DMS53 treated with DMSO at 0.1 percent for 48 hours (cell line): Measurements from ENCODE around the gene ATF6B.

ENCODE experiments used
- DNase-seq: peaks from one replicate; lab custom pipeline; 2025; ENCODE audit not compliant: unreplicated experiment; lab: John Stamatoyannopoulos, UW

ATF6B gene

GRCh38 chr6:32132110-32132509, 4.1 kb upstream of the ATF6B start:
- no peak for DNase-seq

DNA sequence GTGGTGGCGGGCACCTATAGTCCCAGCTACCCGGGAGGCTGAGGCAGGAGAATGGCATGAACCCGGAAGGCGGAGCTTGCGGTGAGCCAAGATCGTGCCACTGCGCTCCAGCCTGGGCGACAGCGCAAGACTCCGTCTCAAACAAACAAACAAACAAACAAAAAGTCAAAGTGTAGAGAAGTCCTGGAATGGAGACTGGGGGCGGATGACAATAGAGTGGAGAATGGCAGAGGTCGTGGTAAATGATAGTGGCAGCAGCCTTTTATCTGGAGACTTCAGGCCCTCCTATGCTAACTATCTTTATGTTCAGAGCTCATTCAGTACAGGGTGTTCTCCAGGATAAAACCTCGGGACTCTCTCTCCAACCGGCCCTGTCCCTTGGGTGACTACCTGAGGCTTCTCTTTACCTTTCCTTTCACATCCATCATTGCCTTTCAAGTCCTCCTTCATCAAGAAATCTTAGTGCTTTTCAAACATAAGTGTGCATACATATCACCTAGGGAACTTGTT, 3.4 kb upstream of the ATF6B start:
- no peak for DNase-seq

DNA sequence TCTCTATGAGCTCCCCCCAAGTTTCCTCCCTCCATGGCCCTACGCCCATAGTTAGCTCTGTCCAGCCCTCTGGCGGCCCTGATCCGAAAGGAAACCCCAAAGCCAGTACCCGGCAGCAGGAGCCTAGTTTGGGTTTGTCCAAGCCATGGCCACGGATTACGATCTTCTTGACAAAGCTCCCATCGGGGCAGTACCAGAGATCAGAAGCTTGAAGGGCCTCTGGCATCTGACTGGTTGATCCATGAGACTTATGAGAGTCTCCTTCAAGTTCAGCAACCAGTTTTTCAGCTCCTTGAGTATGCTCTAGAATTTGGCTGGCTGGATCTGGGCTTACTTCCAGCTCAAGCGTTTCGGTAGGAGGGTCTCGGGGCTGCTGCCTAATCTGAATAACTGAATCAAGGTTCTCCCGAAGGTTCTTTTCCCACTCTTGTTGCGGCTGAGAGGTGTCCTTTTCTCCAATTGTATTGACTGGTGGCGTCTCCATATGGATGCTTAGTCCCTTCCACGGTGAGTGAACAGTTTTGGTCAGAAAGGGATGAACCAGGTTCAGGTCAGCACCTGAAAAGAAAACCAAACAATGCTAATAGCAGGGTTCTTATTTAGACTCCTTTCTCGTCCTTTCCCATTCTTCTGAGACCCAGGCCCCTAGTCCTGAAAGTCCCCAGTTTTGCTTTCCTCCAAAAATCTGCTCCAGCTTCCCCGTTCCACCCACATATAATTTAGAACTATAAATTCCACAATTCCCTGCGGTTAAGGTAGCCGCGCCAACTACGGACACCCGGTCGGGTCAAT, 1.4 kb upstream of the ATF6B start:
- peak; percentile 63 for DNase-seq

DNA sequence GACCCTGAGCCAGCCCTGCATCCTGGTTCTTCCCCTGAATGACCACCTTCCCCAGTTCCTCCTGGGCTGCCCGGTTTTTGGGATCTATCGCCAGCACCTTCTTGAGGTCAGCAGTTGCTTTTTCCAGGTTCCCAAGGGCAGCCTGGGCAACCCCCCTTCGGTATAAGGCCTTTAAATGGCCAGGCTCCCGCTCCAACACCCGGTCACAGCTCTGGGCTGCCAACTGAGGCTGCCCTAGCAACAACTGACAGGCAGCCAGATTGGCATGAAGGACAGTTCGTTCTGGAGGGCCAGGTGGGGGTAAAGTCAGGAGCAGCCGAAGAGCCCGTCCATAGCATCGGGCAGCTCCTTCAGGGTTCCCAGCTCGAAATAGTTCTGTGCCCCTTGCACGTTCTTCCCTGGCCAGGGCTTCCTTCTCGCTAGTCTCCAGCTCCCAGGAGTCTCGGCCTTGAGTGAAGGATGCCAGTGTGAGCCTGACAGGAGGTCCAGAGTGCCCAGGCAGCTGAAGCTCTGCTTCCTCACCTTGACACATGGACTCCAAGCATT, 778 bp upstream of the ATF6B start:
- DNase-seq, result no peak

DNA sequence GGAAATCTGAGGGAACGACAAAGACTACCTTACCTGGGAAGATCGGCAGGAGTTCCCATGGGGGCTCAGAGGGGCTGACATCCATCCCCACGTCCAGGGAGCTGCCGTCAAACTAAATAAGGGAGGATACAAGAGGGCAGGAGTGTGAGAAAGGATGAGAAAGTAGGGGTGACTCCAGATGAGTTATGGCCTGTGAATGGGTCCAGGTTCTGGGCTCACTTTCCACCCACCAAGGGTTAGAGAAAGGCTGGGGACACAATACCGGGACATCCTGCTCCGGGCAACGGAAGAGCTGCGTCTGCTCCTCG, 683 bp downstream of the ATF6B start:
- no peak for DNase-seq

DNA sequence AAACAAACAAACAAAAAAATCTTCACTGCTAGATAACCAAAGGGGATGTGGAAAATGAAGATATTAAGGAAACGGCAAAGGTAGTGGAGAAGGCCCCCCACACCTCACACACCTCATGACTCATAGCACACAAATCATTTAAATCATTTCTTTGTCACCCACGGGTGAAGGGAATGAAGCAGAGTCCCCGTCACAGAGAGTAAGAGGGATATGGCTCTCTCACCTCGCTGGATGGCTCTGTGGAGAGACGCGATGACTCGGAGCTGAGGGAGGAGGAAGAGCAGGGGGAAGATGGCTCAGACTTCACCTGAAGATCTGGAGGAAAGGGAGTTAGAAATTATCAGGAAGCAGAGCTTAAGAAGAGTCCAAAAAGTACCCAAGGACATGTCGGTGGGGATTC, 1.2 kb downstream of the ATF6B start:
- DNase-seq, result no peak

DNA sequence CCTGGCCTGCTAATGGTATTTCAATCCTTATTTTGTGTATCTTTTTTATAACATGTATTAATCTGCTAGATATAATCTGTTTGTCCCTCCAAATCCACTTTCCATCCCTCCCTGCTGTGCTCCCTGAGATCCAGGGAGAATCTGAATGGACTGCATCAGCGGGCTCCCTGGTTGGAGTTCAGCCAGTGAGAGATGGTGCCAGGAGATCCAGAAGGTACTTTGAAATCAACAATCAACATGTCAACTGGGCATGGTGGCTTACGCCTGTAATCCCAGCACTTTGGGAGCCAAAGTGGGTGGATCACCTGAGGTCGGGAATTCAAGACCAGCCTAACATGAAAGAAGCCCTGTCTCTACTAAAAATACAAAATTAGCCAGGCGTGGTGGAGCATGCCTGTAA, 4.4 kb downstream of the ATF6B start:
- DNase-seq, result no peak

DNA sequence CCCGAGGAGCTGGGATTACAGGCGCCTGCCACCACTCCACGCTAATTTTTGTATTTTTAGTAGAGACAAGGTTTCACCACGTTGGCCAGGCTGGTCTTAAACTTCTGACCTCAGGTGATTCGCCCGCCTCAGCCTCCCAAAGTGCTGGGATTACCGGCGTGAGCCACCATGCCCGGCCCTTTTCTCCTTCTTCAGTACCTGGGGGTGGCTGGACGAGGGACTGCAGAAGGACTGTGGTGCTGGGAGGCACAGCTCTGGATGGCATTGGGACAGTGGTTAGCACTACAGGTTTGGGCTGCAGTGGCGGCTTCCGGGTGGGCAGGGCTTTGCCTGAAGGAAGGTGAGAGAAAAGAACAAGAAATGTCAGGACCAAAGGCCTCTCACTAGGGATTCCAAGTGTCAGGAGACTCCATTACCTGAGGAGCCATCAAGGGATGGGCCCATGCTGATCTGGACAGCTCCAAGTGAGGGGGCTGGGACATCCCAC, 7.4 kb downstream of the ATF6B start:
- DNase-seq, result no peak

- peak; percentile 81 for DNase-seq
These were observed 9.0 kb downstream of the ATF6B start for GRCh38 chr6:32118782-32119628.

GRCh38 chr6:32117461-32117860, 10.6 kb downstream of the ATF6B start:
- DNase-seq, result no peak

- DNase-seq, result no peak
These were observed 11.4 kb downstream of the ATF6B start for GRCh38 chr6:32116674-32117073.

DNA sequence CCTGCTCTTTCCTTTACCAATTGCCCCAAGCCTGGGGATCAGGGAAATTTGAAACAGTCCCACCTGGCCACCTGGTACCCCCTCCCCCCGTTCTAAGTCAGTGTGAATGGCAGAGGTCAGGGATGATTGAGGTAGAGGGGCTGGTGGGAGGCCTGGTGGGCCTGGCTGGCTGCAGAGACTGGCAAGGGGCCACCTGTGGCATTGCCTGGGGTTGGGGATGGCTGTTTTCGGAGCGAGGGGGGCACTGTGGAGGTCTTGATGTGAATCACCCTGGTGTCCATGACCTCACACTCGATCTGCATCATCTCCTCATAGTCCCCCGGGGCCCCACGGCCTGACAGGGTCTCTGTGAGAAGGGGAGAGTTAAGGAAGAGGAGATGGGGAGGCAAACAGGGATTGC, 12.4 kb downstream of the ATF6B start:
- DNase-seq, result no peak

GRCh38 chr6:32114796-32115195, 13.2 kb downstream of the ATF6B start:
- no peak for DNase-seq

GRCh38 chr6:32113386-32114352, 14.4 kb downstream of the ATF6B start:
- DNase-seq, result no peak

GRCh38 chr6:32112431-32112980, 15.5 kb downstream of the ATF6B start:
- DNase-seq, result no peak

- DNase-seq, result no peak
These were observed 16.5 kb downstream of the ATF6B start for GRCh38 chr6:32111424-32112066.

DNA sequence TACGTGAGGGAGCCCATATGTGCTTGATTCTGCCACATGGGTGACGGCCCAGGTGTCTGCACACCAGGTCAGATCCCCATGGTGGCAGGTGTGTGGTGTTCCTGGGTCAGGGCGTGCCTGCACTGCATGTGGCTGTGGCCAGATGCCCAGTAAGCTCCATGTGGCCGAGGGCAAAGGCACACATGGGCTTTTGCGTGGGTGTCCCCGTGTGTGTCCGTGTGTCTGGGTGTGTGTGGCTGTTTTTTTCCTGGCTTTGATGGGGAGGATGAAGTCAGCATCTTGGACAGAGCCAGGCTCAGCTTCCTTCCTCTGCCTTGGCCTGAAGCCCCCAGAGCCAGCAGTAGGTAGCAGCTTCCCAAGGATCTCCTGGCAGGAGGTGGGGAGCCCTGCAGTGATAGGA, 17.4 kb downstream of the ATF6B start:
- DNase-seq, result no peak

- no peak for DNase-seq
These were observed 18.3 kb downstream of the ATF6B start for GRCh38 chr6:32109765-32110160.

DNA sequence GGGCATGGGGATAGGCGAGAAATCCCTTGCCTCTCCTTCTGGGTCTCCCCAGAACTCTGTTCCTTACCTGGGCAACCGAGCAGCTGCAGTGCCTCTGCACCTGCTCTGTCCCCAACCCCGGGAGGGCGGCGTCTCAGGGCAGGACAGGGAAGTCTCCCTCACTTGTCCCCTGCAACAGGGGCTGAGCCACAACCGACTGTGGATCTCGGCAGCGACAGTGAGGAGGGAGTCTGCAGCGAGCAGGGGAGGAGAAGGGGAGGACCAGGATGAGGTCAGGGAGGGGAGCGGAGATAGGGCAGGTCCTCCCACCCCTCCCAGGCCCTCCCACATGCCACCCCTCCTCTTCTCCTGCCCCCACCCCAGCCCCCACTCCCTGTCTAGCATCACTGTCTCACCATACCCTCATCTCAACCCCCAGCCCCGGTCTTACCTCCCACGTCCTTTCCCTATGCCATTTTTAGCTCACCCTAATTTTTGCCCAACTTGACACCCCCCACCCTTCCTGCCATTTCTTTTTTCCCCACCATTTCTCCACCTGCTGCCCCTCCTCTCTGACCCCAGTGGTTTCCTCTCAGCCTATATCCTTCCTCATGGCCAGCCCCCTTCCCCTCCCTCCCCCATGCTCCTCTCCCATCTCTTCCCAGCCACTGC, 18.8 kb downstream of the ATF6B start, which contains the start of gene TNXB:
TNXB (minus strand) TSS at position 225 of the 651 bp plus-strand sequence. CDS start 11,140 bp downstream, outside the sequence.
- DNase-seq, result no peak
